DMS 273 treated with DMSO at 0.1 percent for 48 hours (cell line): ENCODE data around the gene DPEP2.
"Not testable (repeated sequence)": the region's sequence is repeated elsewhere in the genome, so short reads cannot be mapped to it uniquely, and the experiment has no call there.

Experiments
- DNase-seq: peaks from one replicate; lab custom pipeline; 2025; lab: John Stamatoyannopoulos, UW

The DPEP2 gene

DNA sequence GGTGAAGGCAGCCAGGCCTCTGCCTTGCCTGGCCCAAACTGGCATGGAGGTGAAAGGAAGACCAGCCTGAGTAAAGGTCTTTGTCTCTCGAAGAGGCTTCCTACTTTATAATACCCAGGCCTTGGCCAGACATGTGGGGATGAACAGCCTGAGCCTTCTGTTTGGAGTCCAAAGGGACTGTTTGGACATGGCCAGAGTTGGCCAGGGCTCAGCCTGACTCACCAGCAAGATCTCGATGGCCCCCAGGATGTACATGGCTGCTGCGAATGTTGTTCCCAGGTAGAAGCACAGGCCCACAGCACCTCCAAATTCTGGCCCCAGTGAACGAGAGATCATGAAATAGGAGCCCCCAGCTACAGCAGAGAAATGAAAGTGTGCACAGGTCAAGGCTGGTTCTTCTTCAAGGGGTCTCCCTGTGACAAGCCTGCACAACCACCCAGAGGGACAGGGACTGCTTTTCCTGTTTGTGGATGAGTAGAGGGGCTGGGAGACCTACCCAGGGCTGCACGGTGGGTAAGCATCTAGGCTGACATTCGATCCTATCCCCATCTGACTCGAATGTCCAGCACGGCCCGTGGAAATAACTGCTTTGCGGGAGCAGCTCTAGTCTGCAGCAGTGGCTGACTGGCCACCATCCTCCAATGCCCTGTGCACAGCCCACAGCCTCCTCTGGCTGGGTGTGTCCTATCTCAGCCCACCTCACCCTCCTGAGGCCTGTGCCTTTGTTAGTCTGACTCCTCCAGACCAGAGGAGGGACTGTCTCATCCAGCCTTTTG lies 44.7 kb downstream of the DPEP2 start:
- DNase-seq = no peak

DNA sequence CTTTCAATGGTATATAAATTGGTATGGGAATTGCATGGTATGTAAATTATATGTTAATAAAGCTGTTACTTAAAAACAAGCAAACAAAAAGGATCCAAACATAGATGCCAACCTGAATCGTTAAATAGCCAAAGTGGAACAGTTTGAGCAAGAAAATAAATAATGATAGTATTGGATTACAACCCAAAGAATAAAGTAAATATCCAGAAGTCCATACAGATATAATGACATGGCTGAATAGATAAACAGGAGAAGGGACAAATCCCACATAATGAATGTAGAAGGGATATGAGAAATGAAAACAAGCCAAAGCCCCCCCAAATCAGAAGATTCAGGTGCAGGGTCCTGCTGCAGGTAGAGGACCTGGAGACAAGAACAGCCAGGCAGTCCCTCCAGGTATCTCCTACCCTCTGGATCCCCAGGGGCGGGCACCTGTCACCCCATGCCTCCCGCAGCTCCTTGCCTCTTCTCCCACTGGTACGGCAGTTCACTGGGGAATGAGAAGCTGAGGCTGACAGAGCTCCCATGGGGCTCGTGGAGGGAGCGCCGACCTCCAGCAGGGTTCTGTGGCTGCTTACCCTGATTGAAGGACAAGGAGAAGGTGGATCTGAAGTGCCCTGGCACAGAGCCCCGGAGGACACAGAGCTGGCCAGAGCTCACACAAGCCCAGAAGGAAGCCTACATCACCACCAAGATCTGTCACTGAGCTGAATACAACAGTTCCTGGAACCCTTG lies 45.5 kb downstream of the DPEP2 start:
- no peak for DNase-seq

DNA sequence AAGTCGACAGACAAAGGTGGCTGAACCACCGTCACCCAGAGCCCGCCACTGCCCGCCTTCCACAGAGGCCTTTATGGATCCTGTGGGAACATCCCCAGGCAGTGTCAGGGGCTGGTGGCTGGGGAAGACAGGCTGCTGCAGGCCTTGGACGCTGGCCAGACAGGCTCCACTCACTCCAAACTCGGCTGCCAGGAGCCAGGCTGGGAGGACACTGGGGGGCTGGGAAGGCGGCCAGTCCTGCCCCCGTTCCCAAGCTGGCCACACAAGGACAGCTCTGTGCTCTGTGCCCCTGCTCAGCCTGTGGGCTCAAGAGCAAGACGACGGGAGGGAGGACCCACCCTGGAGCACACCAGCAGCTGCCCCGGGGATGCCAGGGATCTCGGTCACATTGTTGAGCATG lies 47.8 kb downstream of the DPEP2 start:
- DNase-seq = no peak

DNA sequence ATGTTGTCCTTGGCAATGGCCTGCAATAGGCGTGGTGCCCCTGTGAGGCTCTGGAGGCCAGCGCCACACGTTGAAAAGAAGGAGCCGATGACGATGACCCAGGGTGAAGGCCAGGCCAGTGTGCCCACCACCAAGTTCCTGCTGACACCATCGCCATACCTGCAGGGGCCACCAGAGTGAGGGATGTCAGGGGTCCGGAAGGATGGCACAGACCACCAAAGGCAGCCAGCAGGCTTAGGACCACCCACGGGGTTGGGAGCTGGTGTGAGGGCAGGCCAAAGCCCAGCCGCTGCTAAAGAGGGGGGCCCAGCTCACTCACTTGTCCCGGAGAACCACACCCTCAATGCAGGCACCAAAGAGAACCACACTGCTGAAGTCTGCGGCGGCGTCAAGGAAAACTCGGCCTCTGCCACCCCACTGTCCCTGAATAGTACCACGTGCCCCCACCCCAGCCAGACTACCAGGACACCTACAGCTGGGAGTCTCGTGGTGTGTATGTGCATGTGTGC lies 48.9 kb downstream of the DPEP2 start:
- no peak for DNase-seq

DNA sequence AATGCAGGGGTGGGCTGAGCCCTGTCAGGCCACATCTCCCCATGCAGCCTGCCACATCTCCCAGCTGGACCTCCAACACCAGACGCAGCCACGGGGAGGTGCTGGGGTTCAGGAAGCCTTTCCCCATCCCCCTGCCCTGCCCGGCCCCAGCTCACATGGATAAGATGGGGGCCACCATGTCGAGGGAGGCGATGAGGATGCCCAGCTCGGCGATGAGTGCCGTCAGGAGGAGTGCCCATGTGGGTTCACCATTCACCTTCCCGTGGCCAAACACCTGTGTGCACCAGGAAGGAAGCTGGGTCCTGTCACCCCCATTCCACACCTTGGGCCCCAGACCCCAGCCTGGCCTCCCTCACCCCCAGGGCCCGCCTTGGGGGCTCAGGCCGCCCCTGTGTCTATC lies 49.6 kb downstream of the DPEP2 start:
- DNase-seq = no peak

DNA sequence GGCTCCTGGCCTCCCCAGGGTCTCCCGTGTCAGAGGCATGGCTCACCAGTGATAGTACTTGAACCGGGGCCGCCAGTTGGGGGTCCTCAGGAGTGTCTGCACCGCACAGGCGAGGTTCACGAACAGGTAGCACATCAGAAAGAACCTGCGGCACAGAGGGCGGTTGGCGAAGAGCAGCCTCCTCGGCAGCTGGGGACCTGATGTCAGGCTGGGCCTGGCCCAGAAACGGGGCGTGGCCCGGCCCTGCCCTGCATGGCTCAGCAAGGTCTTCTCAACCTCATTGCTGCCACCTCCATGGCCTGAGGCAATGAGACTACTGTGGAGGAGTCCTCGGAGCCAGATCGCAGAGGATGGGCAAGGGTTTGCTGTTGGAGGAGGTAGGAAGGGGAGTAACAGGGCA lies 51.3 kb downstream of the DPEP2 start:
- DNase-seq = no peak

DNA sequence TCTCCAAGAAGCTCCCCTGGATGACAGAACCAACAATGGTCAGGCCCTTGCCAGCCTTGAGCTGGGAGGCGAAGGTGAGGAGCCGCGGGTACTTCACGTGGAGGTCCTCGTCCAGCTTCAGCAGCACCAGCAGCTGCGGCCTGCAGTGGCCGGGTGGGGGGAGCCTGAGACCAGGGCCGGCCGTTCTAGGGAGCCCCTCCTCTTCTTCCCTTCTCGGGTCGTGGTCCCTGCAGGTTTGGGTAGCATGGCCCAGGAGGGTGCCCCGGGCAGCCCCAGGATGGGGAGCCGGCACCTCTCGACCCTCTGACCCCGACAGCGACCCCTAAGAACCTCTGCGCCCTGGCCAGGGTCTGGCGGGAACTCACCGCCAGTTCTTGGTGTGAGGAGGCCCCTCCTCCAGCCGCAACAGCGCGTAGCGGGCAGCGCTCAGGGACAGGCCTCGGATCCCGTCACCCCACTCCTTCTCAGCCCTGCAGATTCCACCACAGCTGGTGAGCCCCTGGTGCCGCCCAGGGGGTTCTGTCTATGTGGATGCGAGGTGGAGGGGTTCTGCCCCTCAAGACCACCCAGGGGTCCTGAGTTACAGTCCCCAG lies 52.2 kb downstream of the DPEP2 start:
- no peak for DNase-seq

DNA sequence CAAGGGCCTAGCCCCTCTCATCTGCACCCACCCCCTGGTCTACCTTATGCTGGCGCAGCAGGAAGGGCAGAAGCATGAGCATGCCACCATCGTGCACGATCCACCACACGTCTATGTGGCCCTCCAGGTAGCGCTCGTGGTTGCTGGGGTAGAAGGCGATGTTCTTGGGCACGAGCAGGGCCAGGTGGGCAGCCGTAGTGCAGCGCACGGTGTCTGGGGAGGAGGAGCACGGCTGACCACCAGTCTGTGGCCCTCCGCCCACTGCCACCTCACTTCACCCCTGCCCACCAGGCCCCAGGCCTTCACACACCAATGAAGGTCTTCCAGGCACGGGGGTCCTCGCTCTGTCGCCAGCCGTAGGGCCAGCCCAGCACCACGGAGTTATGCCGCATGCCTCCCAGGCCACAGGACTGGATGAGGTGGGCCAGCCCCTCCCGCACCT lies 53.1 kb downstream of the DPEP2 start:
- DNase-seq = no peak

DNA sequence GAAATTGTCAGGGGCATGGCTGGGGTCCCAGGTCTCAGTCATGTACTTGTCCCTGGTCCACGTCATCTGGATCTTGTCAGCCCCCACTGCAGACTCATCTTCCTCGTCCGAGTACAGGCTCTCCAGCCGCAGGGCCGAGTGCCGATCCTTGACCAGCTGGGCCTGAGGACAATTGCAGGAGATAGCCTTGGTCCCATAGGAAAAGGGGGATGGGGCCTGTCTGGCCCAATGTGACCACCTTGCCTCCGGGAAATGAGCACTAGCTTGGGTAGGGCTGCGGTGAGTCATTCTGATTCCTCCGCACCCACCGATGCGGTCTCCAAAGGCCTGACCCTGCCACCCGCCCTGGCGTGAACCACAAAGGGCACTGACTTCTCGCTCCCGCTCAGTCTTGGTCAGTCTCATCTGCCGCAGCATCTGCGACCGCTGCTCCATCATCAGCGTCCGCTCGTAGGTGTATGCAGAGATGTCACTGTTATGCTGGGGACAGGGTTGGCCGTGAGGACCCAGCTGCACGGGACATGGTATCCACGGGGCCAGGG lies 53.8 kb downstream of the DPEP2 start:
- no peak for DNase-seq

DNA sequence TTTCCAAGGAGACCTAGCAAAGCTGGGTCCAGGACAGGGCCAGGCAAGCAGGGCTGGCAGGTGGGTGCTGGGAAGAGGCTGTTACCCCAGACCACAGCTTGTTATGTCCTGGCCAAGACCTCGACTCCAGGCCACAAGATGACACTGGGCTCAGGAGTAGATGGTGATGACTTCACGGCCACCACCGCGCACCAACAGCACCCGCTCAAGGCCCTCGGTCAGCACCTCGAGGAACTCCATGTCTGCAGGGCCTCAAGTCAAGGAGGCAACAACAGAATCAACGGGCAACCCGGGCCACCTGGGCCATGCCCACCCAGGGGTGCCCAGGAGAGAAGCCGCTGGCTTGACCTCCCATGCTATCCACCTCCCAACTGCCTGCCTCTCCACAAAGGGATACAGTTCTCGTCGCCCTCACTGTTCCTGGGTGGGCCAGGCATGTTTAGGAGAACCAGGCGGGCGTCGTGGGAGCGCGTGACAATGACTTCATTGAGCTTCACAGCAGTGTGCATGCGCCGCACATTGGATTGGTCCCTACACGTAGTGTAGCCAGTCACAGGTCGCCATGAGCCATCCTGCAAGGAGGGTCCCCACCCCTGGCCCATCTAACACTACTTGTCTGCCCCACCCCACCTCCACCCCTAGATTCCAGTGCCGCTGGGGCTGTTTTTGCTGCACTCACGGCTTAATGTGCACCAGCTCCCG lies 54.4 kb downstream of the DPEP2 start:
- DNase-seq = no peak

DNA sequence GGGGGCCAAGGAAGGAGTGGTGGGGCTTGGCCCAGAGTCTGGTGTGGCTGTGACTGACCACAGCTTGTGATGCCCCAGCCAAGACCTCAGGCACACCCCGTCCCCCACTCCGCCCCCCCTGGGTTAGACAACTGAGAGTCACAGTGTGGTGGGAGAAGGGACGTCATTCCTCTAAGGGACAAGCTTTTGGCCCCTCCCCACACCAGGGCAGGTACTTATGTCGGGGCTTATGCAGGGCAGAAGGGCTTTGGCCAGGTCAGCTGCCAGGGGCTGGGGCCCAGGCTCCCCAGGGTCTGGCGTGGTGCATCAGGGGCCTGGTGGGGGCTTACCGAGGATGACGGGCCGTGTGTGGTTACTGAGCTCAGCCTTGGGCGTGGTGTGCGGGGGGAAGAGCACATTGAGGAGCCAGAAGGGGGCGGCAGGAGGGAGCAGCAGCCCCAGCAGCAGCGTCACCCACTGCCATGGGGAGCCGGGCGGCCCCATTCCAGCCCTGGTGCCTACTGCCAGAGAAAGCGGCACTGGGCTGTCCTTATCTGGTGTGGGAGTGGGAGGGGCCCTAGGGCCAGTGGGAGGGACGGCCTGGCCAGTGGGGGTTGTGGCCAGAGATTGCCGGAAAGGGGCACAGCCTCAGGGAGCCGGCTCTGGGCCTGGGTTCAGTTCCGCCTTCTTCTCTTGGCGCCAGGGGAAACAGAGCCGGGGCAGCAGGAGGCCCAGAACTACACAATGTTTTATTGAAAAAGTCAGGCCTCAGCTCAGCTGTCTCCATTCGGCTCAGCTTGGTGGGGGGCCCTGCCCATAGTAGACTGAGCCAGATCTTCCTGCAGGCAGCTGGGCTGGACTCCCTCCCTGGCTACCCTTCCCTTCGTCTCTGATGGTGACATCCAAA lies 55.4 kb downstream of the DPEP2 start, which contains the start of gene LCAT:
Gene LCAT, minus strand, starts transcription at position 502 of the 886 bp plus-strand sequence. Its CDS starts 19 bp downstream, at position 483.
- no peak for DNase-seq

DNA sequence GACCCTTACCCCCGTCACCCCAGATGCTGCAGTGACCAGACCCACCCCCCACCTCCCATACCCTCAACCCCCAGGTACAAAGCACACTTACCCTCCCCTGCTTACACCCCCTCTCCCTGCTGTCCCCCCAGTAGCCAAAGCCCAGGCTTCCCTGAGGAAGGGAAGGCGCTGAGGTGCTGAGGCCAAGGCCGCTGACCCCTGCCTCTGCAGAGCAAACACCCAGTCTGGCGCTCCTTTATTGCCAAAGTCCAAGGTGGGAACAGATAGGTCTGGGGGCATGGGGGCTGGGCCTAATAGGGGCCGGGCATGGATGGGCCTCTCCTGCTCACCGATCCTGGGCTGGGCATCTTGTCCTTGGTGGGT lies 56.0 kb downstream of the DPEP2 start:
- no peak for DNase-seq

DNA sequence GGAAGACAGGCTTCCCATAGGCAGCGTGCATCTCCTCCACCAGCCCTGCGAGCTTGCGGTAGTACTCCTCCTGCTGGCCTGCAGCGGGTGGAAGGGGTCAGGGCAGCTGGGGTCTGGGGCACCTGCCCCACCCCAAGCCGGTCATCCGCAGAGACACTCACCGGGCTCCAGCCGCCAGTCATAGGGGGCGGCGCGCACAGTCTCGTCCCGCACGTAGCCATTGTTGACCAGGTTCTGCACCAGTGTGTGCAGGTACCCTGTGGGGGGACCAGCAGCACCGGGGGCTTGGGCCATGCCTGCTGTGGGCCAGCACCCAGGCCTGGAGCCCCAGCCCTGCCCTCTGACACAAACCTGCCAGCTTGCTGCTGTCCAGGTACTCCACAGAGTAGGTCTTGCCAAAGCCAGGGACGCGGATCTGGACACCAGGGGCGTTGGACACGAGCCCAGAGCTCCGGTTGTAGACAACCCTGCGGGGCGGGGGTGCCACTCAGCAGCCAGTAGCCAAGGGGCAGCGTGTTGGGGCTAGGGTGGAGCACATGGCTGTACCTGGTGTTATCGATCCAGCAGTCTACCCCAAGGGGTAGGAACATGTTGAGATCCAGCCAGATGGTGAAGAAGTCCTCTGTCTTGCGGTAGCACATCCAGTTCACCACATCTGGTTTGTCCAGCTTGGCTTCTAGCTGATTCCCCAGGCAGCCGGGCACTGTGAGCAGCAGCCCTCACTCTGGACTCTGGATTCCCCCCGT lies 56.6 kb downstream of the DPEP2 start:
- DNase-seq = no peak

DNA sequence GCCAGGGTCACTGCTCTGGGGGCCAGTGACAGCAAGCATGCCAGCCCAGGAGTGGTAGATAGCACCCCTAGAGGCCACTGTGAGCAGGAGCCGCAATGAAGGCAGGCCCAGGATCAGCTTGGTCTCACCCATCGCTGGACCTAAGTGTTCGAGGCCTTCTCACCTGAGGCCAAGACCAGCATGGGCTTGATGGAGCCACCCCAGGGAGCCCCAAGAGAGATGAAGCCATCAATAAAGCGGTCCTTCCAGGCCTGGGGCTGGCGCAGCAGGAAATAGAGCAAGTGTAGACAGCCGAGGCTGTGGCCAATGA lies 57.1 kb downstream of the DPEP2 start:
- DNase-seq = no peak

DNA sequence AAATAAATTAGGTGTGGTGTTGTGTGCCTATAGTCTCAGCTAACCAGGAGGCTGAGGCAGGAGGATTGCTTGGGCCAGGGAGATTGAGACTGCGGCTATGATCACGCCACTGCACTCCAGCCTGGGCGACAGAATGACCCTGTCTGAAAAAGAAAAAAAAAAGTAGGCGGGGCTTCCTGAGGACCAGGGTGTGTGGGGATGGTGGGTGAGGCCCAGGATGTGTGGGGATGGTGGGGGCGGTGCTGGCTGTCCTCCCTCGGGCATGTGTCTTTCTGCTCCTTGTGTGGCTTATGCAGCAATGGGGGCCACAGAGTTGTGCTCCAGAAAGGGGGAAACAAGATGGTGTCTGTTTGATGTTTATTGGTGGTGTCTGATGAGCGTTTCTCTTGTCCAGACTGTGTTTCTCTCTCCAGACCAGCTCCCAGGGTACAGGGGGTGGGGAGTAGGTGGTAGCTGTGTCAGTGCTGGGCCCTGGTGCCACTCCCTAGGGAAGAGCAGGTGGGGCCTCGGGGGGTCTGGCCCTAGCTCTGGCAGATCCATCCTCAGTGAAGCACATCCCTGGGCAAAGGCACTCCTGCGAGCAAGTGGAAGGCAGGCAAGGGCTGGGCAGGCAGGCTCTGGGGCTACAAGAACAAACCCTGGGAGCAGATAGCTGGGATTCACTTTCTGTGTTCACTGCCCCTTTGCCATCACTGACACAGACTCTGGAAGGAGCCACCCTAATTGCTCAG lies 57.6 kb downstream of the DPEP2 start:
- DNase-seq = no peak

DNA sequence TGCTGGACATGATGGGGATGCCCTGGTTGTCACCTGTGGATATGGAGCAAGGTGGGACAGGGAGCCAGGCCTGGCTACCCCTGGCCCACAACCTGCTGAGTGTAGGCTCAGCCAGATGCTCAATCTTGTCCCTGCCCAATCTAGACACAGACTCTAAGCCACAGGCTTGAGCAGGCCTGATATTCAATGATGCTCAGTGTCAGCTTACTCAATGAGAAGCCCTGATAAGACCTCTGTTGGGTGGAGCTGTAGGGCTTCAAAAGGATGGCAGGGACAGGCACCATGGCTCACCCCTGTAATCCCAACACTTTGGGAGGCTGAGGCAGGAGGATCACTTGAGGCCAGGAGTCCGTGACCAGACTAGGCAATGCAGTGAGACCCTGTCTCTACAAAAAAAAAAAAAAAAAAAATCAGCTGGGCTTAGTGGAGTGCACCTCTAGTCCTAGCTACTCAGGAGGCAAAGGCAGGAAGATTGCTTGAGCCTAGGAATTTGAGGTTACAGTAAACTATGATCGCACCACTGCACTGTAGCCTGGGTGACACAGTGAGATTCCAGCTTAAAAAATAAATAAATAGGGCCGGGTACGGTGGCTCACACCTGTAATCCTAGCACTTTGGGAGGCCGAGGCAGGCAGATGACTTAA lies 58.7 kb downstream of the DPEP2 start:
- no peak for DNase-seq

DNA sequence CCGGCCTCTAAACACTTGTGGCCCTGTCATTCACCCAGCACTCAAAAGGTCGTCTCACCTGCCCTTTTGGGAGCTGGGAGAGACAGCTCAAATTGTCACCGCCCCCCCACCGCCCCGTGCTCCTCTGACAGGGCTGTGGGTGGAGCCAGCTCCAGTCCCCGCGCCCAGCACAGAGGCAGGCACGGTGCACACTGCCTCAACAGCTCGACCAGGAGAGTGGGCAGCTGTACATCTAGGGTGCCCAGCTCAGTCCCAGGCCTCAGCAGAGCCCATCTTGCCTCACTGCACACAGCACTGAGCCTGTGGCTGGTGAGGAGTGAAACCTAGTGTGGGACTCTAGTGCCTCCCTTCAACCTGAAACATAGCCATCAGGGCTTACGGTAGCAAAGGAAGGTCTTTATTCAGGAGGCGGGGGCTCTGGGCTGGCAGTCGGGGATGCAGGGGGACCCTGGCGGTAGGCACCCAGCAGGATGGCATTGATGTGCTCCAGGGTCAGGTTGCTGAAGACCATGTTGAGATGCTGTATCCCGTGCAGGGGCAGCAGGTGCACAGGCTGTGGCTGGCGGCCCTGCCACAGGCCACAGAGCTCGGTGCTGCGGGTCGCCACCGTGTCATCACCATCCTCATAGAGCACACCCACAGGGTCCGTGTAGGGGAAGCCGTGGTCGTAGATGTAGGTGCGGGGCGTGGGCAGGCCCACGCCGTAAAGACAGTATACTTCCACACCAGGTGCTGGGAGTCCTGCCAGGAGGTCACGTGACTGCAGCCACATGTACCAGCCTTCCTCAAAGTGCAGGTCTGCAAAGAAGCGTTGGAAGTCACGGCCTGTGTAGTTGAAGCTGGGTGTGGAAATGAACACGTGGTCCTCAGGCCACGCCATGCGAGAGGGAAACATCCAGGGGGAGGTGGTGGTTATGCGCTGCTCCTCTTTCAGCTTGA lies 59.5 kb downstream of the DPEP2 start:
- DNase-seq = no peak

DNA sequence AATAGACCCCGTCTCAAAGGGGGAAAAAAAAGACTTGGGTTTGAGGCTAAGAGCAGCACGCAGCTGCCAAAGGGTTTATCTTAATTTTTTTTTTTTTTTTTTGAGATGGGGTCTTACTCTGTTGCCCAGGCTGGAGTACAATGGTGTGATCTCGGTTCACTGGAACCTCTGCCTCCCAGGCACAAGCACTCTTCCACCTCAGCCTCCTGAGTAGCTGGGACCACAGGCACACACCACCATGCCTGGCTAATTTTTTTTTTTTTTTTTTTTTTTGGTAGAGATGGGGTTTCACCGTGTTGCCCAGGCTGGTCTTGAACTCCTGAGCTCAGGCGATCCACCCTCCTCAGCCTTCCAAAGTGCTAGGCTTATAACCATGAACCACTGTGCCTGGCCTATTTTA lies 61.6 kb downstream of the DPEP2 start:
- not testable (repeated sequence) for DNase-seq
